Muscle layer of duodenum (tissue), 2 donors: ENCODE results near the gene CERK.

Experiments
- H3K27ac ChIP-seq: one replicate; pipeline ENCODE4 v1.7.0; 2013; ENCODE audit warnings: mild to moderate bottlenecking, low read length
- H3K27me3 ChIP-seq: one replicate; pipeline ENCODE4 v1.7.0; 2013; ENCODE audit warnings: low read depth, mild to moderate bottlenecking, control low read depth, low read length
- H3K36me3 ChIP-seq, 2 donors: one replicate each; pipeline ENCODE4 v1.7.0; 2013; ENCODE audit warnings: low read length in 2 of 2, control low read depth in 1 of 2, mild to moderate bottlenecking in 1 of 2; ENCODE audit not compliant: insufficient read depth in 2 of 2, control insufficient read depth in 1 of 2
- H3K4me1 ChIP-seq, 2 donors: one replicate each; pipeline ENCODE4 v1.7.0; 2013; ENCODE audit warnings: low read length in 2 of 2, mild to moderate bottlenecking in 2 of 2, control low read depth in 1 of 2, moderate library complexity in 1 of 2; ENCODE audit not compliant: insufficient read depth in 2 of 2, control insufficient read depth in 1 of 2
- H3K4me3 ChIP-seq, 2 donors: one replicate each; pipeline ENCODE4 v1.7.0; 2013; ENCODE audit warnings: low read length in 2 of 2, low read depth in 1 of 2, mild to moderate bottlenecking in 1 of 2
- H3K9me3 ChIP-seq, 2 donors: one replicate each; pipeline ENCODE4 v1.7.0; 2013; ENCODE audit warnings: low read length in 2 of 2, control low read depth in 1 of 2, mild to moderate bottlenecking in 1 of 2; ENCODE audit not compliant: control insufficient read depth in 1 of 2
- donor health status: healthy.

CERK gene

GRCh38 chr22:46754110-46754799, 16.2 kb upstream of the CERK start:
- Histone ChIP-seq H3K4me1 (peaks cover 21 to 27% of the 10 kb centered on the region in 2 donors), H3K9me3 (no peaks in the 10 kb centered on the region), H3K36me3 (no peaks in the 10 kb centered on the region), H3K27ac (peak overlapping the region; percentile 88), H3K4me3 (no peak overlapping the region), H3K27me3 (no peaks in the 10 kb centered on the region)

- H3K27me3 ChIP-seq, result no peaks in the 10 kb centered on the region
- H3K4me1 ChIP-seq, result peaks cover 21 to 28% of the 10 kb centered on the region in 2 donors
- H3K4me3 ChIP-seq, result no peak overlapping the region
- H3K36me3 ChIP-seq, result no peaks in the 10 kb centered on the region
- no peaks in the 10 kb centered on the region for H3K9me3 ChIP-seq
- H3K27ac ChIP-seq, result peak overlapping the region; percentile 88
Observed at GRCh38 chr22:46753761-46754109, 15.7 kb upstream of the CERK start.

- Histone ChIP-seq H3K36me3 (no peaks in the 10 kb centered on the region), H3K27ac (peak overlapping the region; percentile 88), H3K4me1 (peaks cover 21 to 28% of the 10 kb centered on the region in 2 donors), H3K9me3 (no peaks in the 10 kb centered on the region), H3K27me3 (no peaks in the 10 kb centered on the region), H3K4me3 (no peak overlapping the region)
Observed at GRCh38 chr22:46753360-46753759, 15.3 kb upstream of the CERK start.

GRCh38 chr22:46752988-46753310, 14.9 kb upstream of the CERK start:
- Histone ChIP-seq H3K4me3 (no peak overlapping the region), H3K36me3 (no peaks in the 10 kb centered on the region), H3K27ac (no peak overlapping the region), H3K27me3 (no peaks in the 10 kb centered on the region), H3K4me1 (peaks cover 21 to 28% of the 10 kb centered on the region in 2 donors), H3K9me3 (no peaks in the 10 kb centered on the region)

GRCh38 chr22:46752286-46752987, 14.4 kb upstream of the CERK start:
- Histone ChIP-seq H3K9me3 (no peaks in the 10 kb centered on the region), H3K27ac (no peak overlapping the region), H3K4me3 (no peak overlapping the region), H3K4me1 (peaks cover 21 to 28% of the 10 kb centered on the region in 2 donors), H3K27me3 (no peaks in the 10 kb centered on the region), H3K36me3 (no peaks in the 10 kb centered on the region)

DNA sequence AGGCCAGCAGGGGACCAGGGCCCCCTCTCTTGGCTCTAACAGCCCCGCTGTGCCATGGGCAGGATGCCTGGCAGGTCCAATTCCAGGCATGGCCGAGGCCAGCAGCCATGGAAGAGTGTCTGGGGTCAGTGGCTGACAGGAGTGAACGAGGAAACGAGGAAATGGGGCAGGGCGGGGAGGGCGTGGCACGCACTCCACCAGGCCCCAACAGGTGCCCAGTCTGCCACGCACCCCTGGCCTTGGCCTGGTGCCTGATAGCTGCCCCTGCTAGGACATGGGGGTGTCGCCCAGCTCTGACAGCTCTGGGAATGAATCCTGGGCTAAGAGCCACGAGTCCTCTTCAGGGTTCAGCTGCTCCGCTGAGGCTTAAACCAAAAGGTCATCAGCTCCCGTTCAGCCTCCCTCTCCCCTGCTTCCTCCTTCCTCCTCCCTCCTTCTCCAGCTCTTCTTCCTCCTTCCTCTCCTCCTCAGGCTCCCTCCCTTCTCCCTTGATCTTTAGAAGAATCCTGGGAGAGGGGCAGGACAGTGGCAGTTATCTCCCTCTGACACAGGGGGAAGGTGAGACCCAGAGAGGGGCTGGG, 12.9 kb upstream of the CERK start:
- Histone ChIP-seq H3K4me3 (no peak overlapping the region), H3K4me1 (peaks cover 21 to 28% of the 10 kb centered on the region in 2 donors), H3K27me3 (no peaks in the 10 kb centered on the region), H3K36me3 (no peaks in the 10 kb centered on the region), H3K27ac (no peak overlapping the region), H3K9me3 (no peaks in the 10 kb centered on the region)

DNA sequence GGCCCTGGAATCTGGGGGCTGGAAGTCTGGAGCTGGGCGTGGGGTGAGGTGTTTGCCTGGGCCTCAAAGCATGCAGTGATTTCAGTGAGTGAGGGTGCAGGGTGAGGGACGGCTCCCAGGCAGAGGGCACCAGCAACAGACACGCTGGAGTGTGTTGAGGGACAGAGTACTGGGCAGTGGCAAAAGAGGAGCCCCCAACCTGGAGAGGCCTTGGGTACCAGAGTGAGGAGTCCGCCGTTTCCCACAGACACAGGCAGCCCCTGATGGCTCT, 12.4 kb upstream of the CERK start:
- Histone ChIP-seq H3K36me3 (no peaks in the 10 kb centered on the region), H3K4me1 (peaks cover 21 to 28% of the 10 kb centered on the region in 2 donors), H3K4me3 (no peak overlapping the region), H3K9me3 (no peaks in the 10 kb centered on the region), H3K27me3 (no peaks in the 10 kb centered on the region), H3K27ac (no peak overlapping the region)

DNA sequence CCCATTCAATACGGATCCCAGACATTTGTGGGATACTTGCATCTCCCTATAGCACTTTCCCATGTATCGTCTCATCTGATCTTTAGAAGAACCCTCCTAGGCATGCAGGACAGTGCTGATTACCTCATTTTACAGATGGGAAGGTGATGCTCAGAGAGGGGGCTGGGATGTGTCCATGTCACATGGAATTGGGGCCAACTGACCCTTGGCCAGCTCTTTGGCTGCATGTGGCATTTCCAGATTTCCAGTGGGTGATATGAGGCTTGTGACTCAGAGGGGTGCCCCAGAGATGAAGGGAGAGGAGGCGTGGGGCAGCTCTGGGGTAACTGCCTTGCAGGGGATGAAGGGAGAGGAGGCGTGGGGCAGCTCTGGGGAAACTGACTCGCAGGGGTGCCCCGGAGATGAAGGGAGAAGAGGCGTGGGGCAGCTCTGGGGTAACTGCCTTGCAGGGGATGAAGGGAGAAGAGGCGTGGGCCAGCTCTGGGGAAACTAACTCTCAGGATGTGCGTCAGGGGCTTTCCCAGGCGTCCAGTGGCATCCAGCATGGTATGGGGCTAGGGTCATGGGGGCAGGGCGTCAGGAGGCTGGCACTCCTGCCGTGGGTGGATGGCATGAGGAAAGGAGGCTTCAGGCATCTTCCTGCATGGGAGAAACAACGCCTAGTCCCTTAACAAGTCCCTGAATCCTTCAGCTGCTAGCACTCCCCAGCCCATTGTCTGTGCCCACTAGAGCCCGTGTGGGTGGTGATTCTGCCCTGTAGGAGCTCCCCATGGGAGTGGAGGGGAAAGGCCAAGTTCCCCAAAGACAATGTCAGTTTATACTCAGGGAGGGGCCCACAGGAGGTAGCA, 11.9 kb upstream of the CERK start:
- H3K27me3 ChIP-seq, result no peaks in the 10 kb centered on the region
- no peak overlapping the region for H3K27ac ChIP-seq
- H3K4me3 ChIP-seq, result no peak overlapping the region
- peaks cover 21 to 26% of the 10 kb centered on the region in 2 donors for H3K4me1 ChIP-seq
- H3K9me3 ChIP-seq, result no peaks in the 10 kb centered on the region
- H3K36me3 ChIP-seq, result no peaks in the 10 kb centered on the region

DNA sequence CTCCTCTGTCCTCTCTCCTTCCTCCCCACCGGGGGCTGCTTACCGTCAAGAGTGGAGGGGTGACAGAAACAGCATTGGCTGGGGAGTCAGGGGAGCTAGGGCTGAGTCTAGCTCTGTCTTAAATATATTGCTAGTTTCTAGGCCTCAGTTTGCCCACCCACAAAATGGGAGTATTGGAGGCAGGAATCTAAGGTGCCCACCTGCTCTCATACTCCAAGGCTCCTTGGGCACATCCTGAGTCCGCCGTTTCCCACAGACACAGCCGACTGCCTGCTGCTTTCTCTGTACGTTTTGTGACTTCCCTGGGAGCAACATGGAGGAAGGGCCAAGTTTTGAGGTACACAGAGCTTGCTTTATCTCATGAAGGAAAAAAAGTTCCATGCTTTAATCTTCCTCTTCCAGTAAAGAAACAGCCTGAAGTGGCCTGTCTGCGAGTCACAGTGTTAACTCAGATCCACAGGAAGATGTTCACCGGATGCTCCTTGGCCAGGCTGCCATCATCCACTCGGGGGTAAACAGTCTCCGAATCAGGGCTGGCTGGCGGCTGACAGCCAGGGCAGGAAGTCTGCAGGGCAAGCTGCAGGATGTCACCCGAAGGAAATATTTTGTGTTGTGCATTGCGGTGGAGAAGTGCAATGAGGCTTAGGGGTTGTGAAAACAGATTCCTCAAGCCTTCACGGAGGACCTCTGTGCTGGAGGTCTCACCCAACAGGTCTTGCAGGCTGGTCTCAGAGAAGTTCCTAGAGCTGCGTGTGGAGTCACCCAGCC, 11.0 kb upstream of the CERK start:
- Histone ChIP-seq H3K27me3 (no peaks in the 10 kb centered on the region), H3K27ac (no peak overlapping the region), H3K4me1 (peaks cover 19 to 21% of the 10 kb centered on the region in 2 donors)

DNA sequence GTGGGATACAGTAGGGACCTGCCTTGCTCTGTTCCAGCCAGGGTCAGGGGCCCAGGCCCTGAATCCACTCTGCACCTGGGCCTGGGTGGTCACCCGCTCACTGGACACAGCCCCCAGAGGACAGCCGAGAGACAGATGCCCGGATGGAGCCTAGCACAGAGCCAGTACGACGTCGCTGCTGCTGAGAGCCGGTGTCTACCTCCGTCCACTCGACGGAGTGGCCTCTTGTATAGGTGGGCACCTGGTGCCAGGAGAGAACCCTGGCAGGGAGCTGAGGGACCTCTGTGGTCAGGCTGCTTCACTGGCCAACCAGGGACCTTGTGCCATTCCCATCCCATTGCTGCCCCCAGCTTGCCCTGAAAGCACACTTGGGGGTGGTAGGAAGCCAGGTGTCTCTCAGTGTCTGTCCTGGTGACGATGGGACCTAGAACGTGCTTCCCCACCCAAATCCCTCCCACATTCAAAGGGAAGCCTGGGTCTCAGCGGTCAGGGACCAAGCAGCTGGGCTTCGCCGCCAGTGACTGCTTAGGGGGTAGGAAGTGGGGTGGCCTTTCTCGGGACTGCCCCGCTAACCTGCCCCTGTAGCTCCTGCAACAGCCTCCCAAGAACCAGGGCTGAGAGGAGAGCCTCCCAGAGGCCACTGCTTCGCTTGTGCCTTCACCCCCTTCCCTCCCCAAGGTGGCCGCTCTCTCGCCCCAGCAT, 10.3 kb upstream of the CERK start:
- Histone ChIP-seq H3K4me3 (no peak overlapping the region), H3K9me3 (no peaks in the 10 kb centered on the region), H3K27me3 (no peaks in the 10 kb centered on the region), H3K36me3 (no peaks in the 10 kb centered on the region), H3K27ac (no peak overlapping the region), H3K4me1 (peaks cover 11 to 14% of the 10 kb centered on the region in 2 donors)

More for the DNA sequence above, 11.0 kb upstream of the CERK start:
- Histone ChIP-seq H3K36me3 (no peaks in the 10 kb centered on the region), H3K4me3 (no peak overlapping the region), H3K9me3 (no peaks in the 10 kb centered on the region)
